Stomach (tissue), 9 donors: ENCODE measurements around the gene ENOPH1. TPM values are rescaled to one million over a fixed set of nuclear protein-coding genes. Genes with fewer than 3 reads are reported as not detected.

ENCODE experiments used
- DNase-seq, 2 donors: peaks; one replicate each; pipeline versions ENCODE4 v3.0.0 to v3.0.0-alpha.2; 2013 to 2019
- H3K27ac ChIP-seq, 5 donors: fragments of 200-600 bp in 4 of 5; sonication (generic) in 4 of 5; one replicate each; pipeline ENCODE4 v1.5.1; 2013 to 2019; ENCODE audit warnings: mild to moderate bottlenecking in 1 of 5, moderate library complexity in 1 of 5
- H3K27me3 ChIP-seq, 3 donors: fragments of 200-600 bp; sonication (generic); one replicate each; pipeline ENCODE4 v1.5.1; 2017 to 2019; ENCODE audit warnings: mixed run types in 1 of 3
- H3K36me3 ChIP-seq, 4 donors: fragments of 200-600 bp; sonication (generic); 1 replicate in 3 of 4; 2 replicates in 1 of 4; pipeline ENCODE4 v1.5.1; 2016 to 2019
- H3K4me1 ChIP-seq, 4 donors: fragments of 200-600 bp; sonication (generic); one replicate each; pipeline ENCODE4 v1.5.1; 2016 to 2019
- H3K4me3 ChIP-seq, 4 donors: fragments of 200-600 bp; sonication (generic) in 3 of 4; one replicate each; pipeline ENCODE4 v1.5.1; 2016 to 2019; ENCODE audit warnings: mild to moderate bottlenecking in 1 of 4
- H3K9me3 ChIP-seq, 4 donors: fragments of 200-600 bp; sonication (generic); one replicate each; pipeline ENCODE4 v1.5.1; 2016 to 2019
- EP300 ChIP-seq: sonication (generic); formaldehyde crosslinking; IDR thresholded peaks from one replicate; pipeline ENCODE4 v1.6.1; 2017; ENCODE audit warnings: antibody characterized with exemption
- POLR2A ChIP-seq, 4 donors: fragments of 450-650 bp; IDR thresholded peaks; one replicate each; pipeline ENCODE4 v1.6.1; 2016; ENCODE audit warnings: antibody characterized with exemption in 4 of 4, control low read depth in 2 of 4, mild to moderate bottlenecking in 1 of 4, moderate library complexity in 1 of 4
- POLR2AphosphoS5 ChIP-seq, 3 donors: sonication (generic); formaldehyde crosslinking; IDR thresholded peaks; one replicate each; pipeline ENCODE4 v1.6.1; 2016; ENCODE audit warnings: antibody characterized with exemption in 3 of 3
- WGBS, 5 donors: extraction: QIAGEN DNeasy Blood & Tissue Kit in 3 of 5; methylation state at CpG; one replicate each; pipeline versions ENCODE4 v1.1.5 to v1.1.7; 2013 to 2018; 5-methylcytosine and 5-hydroxymethylcytosine counted together
- intact Hi-C: fragments of 100-400 bp; cut with DNase I; formaldehyde crosslinking; loops from one replicate; pipeline ENCODE4 v1.15.1; 2023; ENCODE audit warnings: low total_unique reads
- polyA plus RNA-seq, 3 donors: library from polyadenylated mRNA; stranded (reverse); fragments of 200-250 nt; gene quantifications; one replicate each; pipeline ENCODE4 v1.2.3, GENCODE V29; 2013
- total RNA-seq, 5 donors: library from RNA; depleted of rRNA; stranded (reverse); fragments of >200 nt; gene quantifications; one replicate each; pipeline versions ENCODE4 v1.1.0 to v1.2.3, GENCODE V29; 2014 to 2016
- TF ChIP-seq, protein P1 (sequence below), 7 experiments: fragments of 450-650 bp in 4 of 7; fragments of 200-600 bp in 3 of 7; sonication (generic) in 3 of 7; IDR thresholded peaks; one replicate each; pipeline ENCODE4 v1.5.1; 2016 to 2019; ENCODE audit warnings: antibody characterized with exemption in 7 of 7, control low read depth in 2 of 7, mild to moderate bottlenecking in 1 of 7
- donor health status: healthy with polysubstance abuse.
- donor health status: Bipolar disorder and iron deficiency.
- donor health status: healthy.

ENOPH1 gene
- total and polyA plus RNA-seq, 8 donors, result 0.58 to 35.1 (median 30.1) TPM

DNA sequence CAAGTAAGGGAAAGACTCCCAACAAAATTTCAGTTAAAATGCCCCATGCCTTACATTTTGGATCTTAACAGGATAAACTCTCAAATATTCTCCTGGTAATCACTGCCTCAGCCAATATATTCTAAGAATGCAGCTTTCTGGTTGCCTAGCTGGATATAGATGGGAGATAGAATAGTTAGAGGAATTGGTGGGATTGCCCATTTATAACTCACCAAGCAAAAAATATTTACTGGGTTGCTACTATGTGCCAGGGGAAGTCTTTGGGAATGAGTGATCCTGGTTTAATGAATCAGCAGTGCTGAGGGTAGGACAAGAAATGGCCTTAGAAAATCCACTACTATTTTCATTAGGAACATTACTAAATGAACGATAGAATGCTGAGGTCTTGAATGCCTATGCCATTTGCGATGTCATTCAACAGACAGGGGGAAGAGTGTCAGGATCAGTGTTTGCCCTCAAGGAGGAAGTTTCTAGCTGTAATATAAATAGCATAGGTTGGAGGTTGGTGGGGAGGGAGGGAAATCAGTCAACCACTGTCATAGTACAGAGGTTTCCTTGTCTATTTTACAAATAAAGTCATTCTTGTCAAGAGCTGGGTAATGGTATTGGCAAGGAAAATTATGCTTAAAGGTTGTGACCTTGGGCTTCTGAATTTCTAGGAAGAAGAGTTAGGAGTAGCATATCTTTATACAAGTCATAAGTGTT lies 63.5 kb downstream of the ENOPH1 start:
- Histone ChIP-seq H3K27me3 (no peaks in the 10 kb centered on the region), H3K36me3 (no peaks in the 10 kb centered on the region), H3K4me3 (no peak overlapping the region), H3K27ac (no peak overlapping the region), H3K4me1 (no peaks in the 10 kb centered on the region), H3K9me3 (no peaks in the 10 kb centered on the region)
- TF ChIP-seq EP300 (no peak), POLR2AphosphoS5 (IDR thresholded peaks at IDR 0.05) (no peak), POLR2A (IDR thresholded peaks at IDR 0.05) (no peak)
- TF ChIP-seq, protein P1, sequence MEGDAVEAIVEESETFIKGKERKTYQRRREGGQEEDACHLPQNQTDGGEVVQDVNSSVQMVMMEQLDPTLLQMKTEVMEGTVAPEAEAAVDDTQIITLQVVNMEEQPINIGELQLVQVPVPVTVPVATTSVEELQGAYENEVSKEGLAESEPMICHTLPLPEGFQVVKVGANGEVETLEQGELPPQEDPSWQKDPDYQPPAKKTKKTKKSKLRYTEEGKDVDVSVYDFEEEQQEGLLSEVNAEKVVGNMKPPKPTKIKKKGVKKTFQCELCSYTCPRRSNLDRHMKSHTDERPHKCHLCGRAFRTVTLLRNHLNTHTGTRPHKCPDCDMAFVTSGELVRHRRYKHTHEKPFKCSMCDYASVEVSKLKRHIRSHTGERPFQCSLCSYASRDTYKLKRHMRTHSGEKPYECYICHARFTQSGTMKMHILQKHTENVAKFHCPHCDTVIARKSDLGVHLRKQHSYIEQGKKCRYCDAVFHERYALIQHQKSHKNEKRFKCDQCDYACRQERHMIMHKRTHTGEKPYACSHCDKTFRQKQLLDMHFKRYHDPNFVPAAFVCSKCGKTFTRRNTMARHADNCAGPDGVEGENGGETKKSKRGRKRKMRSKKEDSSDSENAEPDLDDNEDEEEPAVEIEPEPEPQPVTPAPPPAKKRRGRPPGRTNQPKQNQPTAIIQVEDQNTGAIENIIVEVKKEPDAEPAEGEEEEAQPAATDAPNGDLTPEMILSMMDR (IDR thresholded peaks at IDR 0.05), result no peak
- intact Hi-C loops, result no loop called here
- DNase-seq, result no peak
- WGBS, 5 donors, result 78 to 94% (median 87%) methylated on average over 2 of the region's 2 CpGs

DNA sequence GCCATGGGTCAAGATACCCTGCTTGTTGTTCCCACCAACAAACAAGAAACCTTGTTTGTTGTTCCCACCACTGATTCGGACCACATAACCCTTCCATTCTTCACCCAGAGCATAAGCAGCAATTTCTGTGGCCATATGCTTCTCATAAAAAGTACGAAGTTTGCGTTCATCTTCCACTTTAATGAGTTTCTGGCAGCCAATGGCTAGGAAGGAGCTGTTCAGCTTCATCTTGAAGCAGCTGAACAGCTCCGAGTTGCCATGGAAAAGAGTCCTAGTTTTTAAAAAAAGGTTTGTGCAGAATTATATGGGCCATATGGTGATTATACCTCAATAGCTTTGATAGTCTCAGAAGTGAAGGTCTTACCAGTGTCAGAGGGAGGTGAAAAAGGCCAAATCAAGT lies 65.3 kb downstream of the ENOPH1 start:
- H3K36me3 ChIP-seq, result no peaks in the 10 kb centered on the region
- no peaks in the 10 kb centered on the region for H3K4me1 ChIP-seq
- H3K4me3 ChIP-seq, result no peak overlapping the region
- no peak overlapping the region for H3K27ac ChIP-seq
- 90 to 95% (median 93%) methylated on average over 4 of the region's 4 CpGs for WGBS, 5 donors
- TF ChIP-seq POLR2AphosphoS5 (IDR thresholded peaks at IDR 0.05), result no peak
- no peak for TF ChIP-seq EP300
- no peak for TF ChIP-seq POLR2A (IDR thresholded peaks at IDR 0.05)
- TF ChIP-seq, protein P1 (IDR thresholded peaks at IDR 0.05), result no peak
- DNase-seq, result no peak
- no peaks in the 10 kb centered on the region for H3K9me3 ChIP-seq
- intact Hi-C loops, result no loop called here
- no peaks in the 10 kb centered on the region for H3K27me3 ChIP-seq

DNA sequence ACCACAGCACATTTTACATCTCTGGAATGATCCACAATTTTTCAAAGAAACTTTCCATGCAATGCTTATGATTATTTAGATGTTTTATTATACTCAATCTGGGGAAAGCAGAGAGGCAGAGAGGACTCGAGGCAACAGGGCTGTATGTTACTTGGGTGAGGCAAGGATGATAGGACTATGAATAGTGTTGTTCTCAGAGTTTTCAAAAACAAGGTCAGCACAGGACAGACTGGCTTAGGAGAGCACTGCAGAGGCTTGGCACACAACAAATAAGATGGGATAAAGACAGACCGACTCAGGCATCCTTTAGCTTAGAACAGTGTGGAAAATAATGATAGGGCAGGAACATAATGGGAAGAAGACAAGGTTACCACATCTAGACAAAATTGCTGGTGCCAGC lies 66.0 kb downstream of the ENOPH1 start:
- Histone ChIP-seq H3K9me3 (no peaks in the 10 kb centered on the region), H3K27me3 (no peaks in the 10 kb centered on the region), H3K36me3 (no peaks in the 10 kb centered on the region), H3K27ac (no peak overlapping the region), H3K4me1 (no peaks in the 10 kb centered on the region), H3K4me3 (no peak overlapping the region)
- no peak for DNase-seq
- intact Hi-C loops, result no loop called here
- TF ChIP-seq, protein P1 (IDR thresholded peaks at IDR 0.05), result no peak
- TF ChIP-seq POLR2AphosphoS5 (IDR thresholded peaks at IDR 0.05), result no peak
- no peak for TF ChIP-seq POLR2A (IDR thresholded peaks at IDR 0.05)
- WGBS, 5 donors, result 77 to 90% (median 82%) methylated on average over 2 of the region's 2 CpGs

DNA sequence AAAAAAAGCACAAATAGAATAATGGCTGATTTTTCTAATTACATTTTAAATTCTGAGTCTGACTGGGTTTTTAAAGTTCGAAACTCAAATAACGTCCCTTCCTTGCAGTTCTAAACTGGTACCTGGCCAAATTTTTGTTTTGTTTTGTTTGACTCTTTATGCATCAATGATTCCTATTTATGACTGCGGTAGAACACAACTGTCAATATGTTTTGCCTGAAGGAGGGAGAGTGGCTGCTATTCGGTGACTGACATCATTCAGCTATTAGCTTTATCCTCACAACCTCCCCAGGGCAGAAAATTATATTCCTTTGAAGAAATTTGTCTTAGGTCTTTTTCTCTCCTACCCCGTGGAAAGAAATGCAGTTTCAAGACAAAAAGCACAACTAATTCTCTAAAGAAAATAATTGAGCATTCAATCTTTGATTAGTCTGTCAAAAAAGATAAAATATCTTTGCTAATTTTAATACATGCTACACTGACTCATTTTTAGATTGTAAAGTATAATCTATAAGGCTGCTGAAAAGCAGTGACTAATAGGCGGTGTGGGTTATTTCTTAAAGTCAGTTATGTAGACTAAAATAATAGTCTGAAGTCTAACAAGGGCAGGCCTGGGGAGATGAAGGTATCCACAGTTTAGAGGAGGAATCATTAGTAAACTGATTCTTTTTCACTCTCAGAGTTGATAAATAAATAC lies 69.5 kb downstream of the ENOPH1 start:
- no peak overlapping the region for H3K27ac ChIP-seq
- H3K4me1 ChIP-seq, result no peaks in the 10 kb centered on the region
- intact Hi-C loops, result no loop called here
- WGBS, 5 donors, result 71 to 83% (median 80%) methylated on average over 6 of the region's 6 CpGs
- H3K9me3 ChIP-seq, result no peaks in the 10 kb centered on the region
- no peaks in the 10 kb centered on the region for H3K27me3 ChIP-seq
- no peak overlapping the region for H3K4me3 ChIP-seq
- no peak for DNase-seq
- TF ChIP-seq POLR2AphosphoS5 (IDR thresholded peaks at IDR 0.05) (no peak), POLR2A (IDR thresholded peaks at IDR 0.05) (no peak), EP300 (no peak)
- TF ChIP-seq, protein P1 (IDR thresholded peaks at IDR 0.05), result no peak
- no peaks in the 10 kb centered on the region for H3K36me3 ChIP-seq
